ENCODE data around the gene SORCS2.

Gene SORCS2

GRCh38 chr4:7167706-7168105 lies 24.6 kb upstream of the SORCS2 start:
- no peak for DNase-seq (ENCODE audit: low spot score)
- no peak for TF ChIP-seq CTCF (IDR thresholded peaks at IDR 0.05)
- Histone ChIP-seq H3K27ac (no peak overlapping the region), H3K4me3 (no peak overlapping the region)

GRCh38 chr4:7168106-7168505 lies 24.2 kb upstream of the SORCS2 start:
- no peak for TF ChIP-seq CTCF (IDR thresholded peaks at IDR 0.05)
- Histone ChIP-seq H3K4me3 (no peak overlapping the region), H3K27ac (no peak overlapping the region)
- DNase-seq (ENCODE audit: low spot score) = peak; percentile 45

- DNase-seq (ENCODE audit: low spot score) = no peak
- H3K27ac ChIP-seq = no peak overlapping the region
- no peak for TF ChIP-seq CTCF (IDR thresholded peaks at IDR 0.05)
- H3K4me3 ChIP-seq = no peak overlapping the region
Observed at GRCh38 chr4:7169134-7169533, 23.2 kb upstream of the SORCS2 start.

- no peak overlapping the region for H3K4me3 ChIP-seq
- peak; percentile 43 for DNase-seq (ENCODE audit: low spot score)
- TF ChIP-seq CTCF (IDR thresholded peaks at IDR 0.05) = no peak
- H3K27ac ChIP-seq = no peak overlapping the region
Observed at GRCh38 chr4:7170012-7170411, 22.3 kb upstream of the SORCS2 start.

GRCh38 chr4:7171191-7171900 lies 21.0 kb upstream of the SORCS2 start:
- DNase-seq (ENCODE audit: low spot score) = no peak

GRCh38 chr4:7172508-7172907 lies 19.8 kb upstream of the SORCS2 start:
- peak; percentile 57 for DNase-seq (ENCODE audit: low spot score)
- TF ChIP-seq CTCF (IDR thresholded peaks at IDR 0.05) = no peak
- Histone ChIP-seq H3K4me3 (no peak overlapping the region), H3K27ac (no peak overlapping the region)

More at GRCh38 chr4:7171191-7171900, 21.0 kb upstream of the SORCS2 start:
- no peak for TF ChIP-seq CTCF (IDR thresholded peaks at IDR 0.05)
- H3K27ac ChIP-seq = no peak overlapping the region
- H3K4me3 ChIP-seq = no peak overlapping the region

GRCh38 chr4:7172946-7173345 lies 19.4 kb upstream of the SORCS2 start:
- no peak for TF ChIP-seq CTCF (IDR thresholded peaks at IDR 0.05)
- Histone ChIP-seq H3K4me3 (no peak overlapping the region), H3K27ac (no peak overlapping the region)
- DNase-seq (ENCODE audit: low spot score) = peak; percentile 55
